ENCODE results near the gene RNF7. TPM values are rescaled to one million over a fixed set of nuclear protein-coding genes. Genes with fewer than 3 reads are reported as not detected.

Gene RNF7
- total and polyA plus RNA-seq, 2 donors (not counting 3 experiments of a cell fraction or from before 2014, with no cell fraction given): 120 to 136 TPM

- Histone ChIP-seq H3K4me3 (replicated peaks in 1 of 3; ENCODE audit: insufficient read depth in 1 of 3, low read depth in 1 of 3, low read length in 3 of 3) (no peak overlapping the region), H3K79me2 (ENCODE audit: control insufficient read depth, insufficient read depth, low read length) (no peaks in the 10 kb centered on the region), H3K9me3 (replicated peaks; ENCODE audit: control insufficient read depth, insufficient read depth, low read length) (no peaks in the 10 kb centered on the region), H4K20me1 (replicated peaks; ENCODE audit: control insufficient read depth, extremely low read depth, insufficient read depth, low read length) (no peaks in the 10 kb centered on the region), H3K4me1 (ENCODE audit: control insufficient read depth, extremely low read depth, insufficient read depth, low read length) (no peaks in the 10 kb centered on the region), H2AFZ (ENCODE audit: low read depth, low read length) (no peak overlapping the region), H3K36me3 (ENCODE audit: control insufficient read depth in 2 of 2, extremely low read depth in 1 of 2, insufficient read depth in 2 of 2, low read length in 2 of 2) (no peaks in the 10 kb centered on the region), H3K4me2 (ENCODE audit: insufficient read depth, low read length) (no peak overlapping the region), H3K9ac (replicated peaks; ENCODE audit: extremely low read depth, insufficient read depth, low read length) (no peak overlapping the region), H3K9me1 (replicated peaks; ENCODE audit: control insufficient read depth, extremely low read depth, insufficient read depth, low read length) (no peaks in the 10 kb centered on the region), H3K27me3 (ENCODE audit: control insufficient read depth in 2 of 2, insufficient read depth in 2 of 2, low read length in 2 of 2) (no peaks in the 10 kb centered on the region), H3K27ac (ENCODE audit: insufficient read depth, low read depth, low read length) (no peak overlapping the region)
- intact Hi-C loops (cut with micrococcal nuclease) (no loop called here), dilution Hi-C loops (cut with MboI; ENCODE audit: extremely low pct_ligation_motif_present, low sequenced_read_pairs) (no loop called here)
- FAIRE-seq: no peak
- ChIA-PET POLR2A (no interaction called here), CTCF (interaction anchor here (1.4 kb wide), 1 partner anchor 10 kb away, joined by 3 read pairs; no protein-coding TSS in a partner anchor)
- no TSS peak for BruUV-seq (replicated peaks)
- DNase-seq (ENCODE audit: low read depth, low spot score): no peak
- TF ChIP-seq JUN (IDR thresholded peaks at IDR 0.05; ENCODE audit: borderline replicate concordance, insufficient read depth, insufficient read length, low read depth) (no peak), MYC (IDR thresholded peaks at IDR 0.05; ENCODE audit: low read depth, low read length) (no peak), EZH2 (IDR thresholded peaks at IDR 0.05; ENCODE audit: borderline replicate concordance, low read depth, low read length, severe bottlenecking) (no peak), FOS (IDR thresholded peaks at IDR 0.05; ENCODE audit: borderline replicate concordance, insufficient read depth, low read length) (no peak), CTCF (IDR thresholded peaks at IDR 0.05; ENCODE audit: extremely low read depth in 1 of 2, insufficient read depth in 1 of 2, low read depth in 1 of 2, low read length in 2 of 2) (no peak), MAX (IDR thresholded peaks at IDR 0.05; ENCODE audit: insufficient read depth, insufficient read length) (no peak), POLR2A (IDR thresholded peaks at IDR 0.05; ENCODE audit: low read depth, low read length) (no peak), POLR2AphosphoS5 (IDR thresholded peaks at IDR 0.05; ENCODE audit: insufficient read depth, low read depth, low read length) (no peak), GATA2 (IDR thresholded peaks at IDR 0.05; ENCODE audit: insufficient read depth, insufficient read length, low read depth, low read length) (no peak)
These were observed 13.1 kb upstream of the RNF7 start for GRCh38 chr3:141725036-141725435.
